PC-9 (cell line): Measurements from ENCODE around the gene VENTX. TPM values are rescaled to one million over a fixed set of nuclear protein-coding genes. Genes with fewer than 3 reads are reported as not detected.
A peak's percentile ranks its signal among the peaks of the same experiment; 100 is the strongest.

ENCODE experiments used
- BruUV-seq: library from RNA; stranded (reverse); fragments of 400-500 nt; replicated peaks from 2 replicates; lab custom pipeline; 2021; lab: Mats Ljungman, UMichigan
- CTCF ChIA-PET: fragments of 300-600 bp; sonication (Branson Sonifier 250); formaldehyde crosslinking; loops from one replicate; lab custom pipeline; 2022; ENCODE audit warnings: antibody characterized with exemption; lab: Charles Lee
- POLR2A ChIA-PET: fragments of 300-600 bp; sonication (Branson Sonifier 250); formaldehyde crosslinking; loops from one replicate; lab custom pipeline; 2022; ENCODE audit warnings: antibody characterized with exemption; ENCODE audit not compliant: unreplicated experiment; lab: Charles Lee
- DNase-seq, 2 experiments: peaks; one replicate each; pipeline versions ENCODE4 v3.0.0 to v3.0.0-alpha.2; 2015 to 2022; ENCODE audit warnings: mixed read lengths in 1 of 2
- H2AFZ ChIP-seq: fragments of 200-600 bp; sonication (generic); 2 replicates; pipeline ENCODE4 v1.8.1; 2017; ENCODE audit warnings: antibody characterized with exemption
- H3F3A ChIP-seq: fragments of 200-600 bp; sonication (generic); 2 replicates; pipeline ENCODE4 v1.8.1; 2017; ENCODE audit warnings: antibody characterized with exemption, mild to moderate bottlenecking, low read depth; ENCODE audit not compliant: insufficient read depth
- H3K27ac ChIP-seq: fragments of 200-600 bp; sonication (generic); 2 replicates; pipeline ENCODE4 v1.6.1; 2016; ENCODE audit warnings: mixed run types
- H3K27me3 ChIP-seq: fragments of 200-600 bp; sonication (generic); 2 replicates; pipeline ENCODE4 v1.6.1; 2016; ENCODE audit warnings: low read depth, mixed run types; ENCODE audit not compliant: insufficient read depth
- H3K36me3 ChIP-seq: fragments of 200-600 bp; sonication (generic); 2 replicates; pipeline ENCODE4 v1.6.1; 2016; ENCODE audit warnings: low read depth, mixed run types
- H3K4me1 ChIP-seq: fragments of 200-600 bp; sonication (generic); replicated peaks from 2 replicates; pipeline ENCODE4 v1.6.1; 2016; ENCODE audit warnings: mixed run types; ENCODE audit not compliant: insufficient read depth
- H3K4me2 ChIP-seq: fragments of 200-600 bp; sonication (generic); 2 replicates; pipeline ENCODE4 v1.6.1; 2017; ENCODE audit warnings: mixed run types
- H3K4me3 ChIP-seq: fragments of 200-600 bp; sonication (generic); 2 replicates; pipeline ENCODE4 v1.6.1; 2016; ENCODE audit warnings: mixed run types
- H3K79me2 ChIP-seq: fragments of 200-600 bp; sonication (generic); 2 replicates; pipeline ENCODE4 v1.6.1; 2017; ENCODE audit warnings: low read depth, mixed run types
- H3K9me2 ChIP-seq: fragments of 200-600 bp; sonication (generic); 2 replicates; pipeline ENCODE4 v1.8.1; 2017; ENCODE audit warnings: mild to moderate bottlenecking; ENCODE audit not compliant: insufficient read depth
- H3K9me3 ChIP-seq: fragments of 200-600 bp; sonication (generic); 2 replicates; pipeline ENCODE4 v1.8.1; 2016; ENCODE audit warnings: low read depth; ENCODE audit not compliant: insufficient read depth
- H4K20me1 ChIP-seq: fragments of 200-600 bp; sonication (generic); 2 replicates; pipeline ENCODE4 v1.8.1; 2017; ENCODE audit not compliant: insufficient read depth
- CTCF ChIP-seq: fragments of 200-600 bp; sonication (generic); conservative IDR thresholded peaks from 2 replicates; pipeline ENCODE4 v1.6.1; 2017; ENCODE audit warnings: mixed run types, antibody characterized with exemption, mild to moderate bottlenecking, moderate library complexity
- EZH2 ChIP-seq: fragments of 200-600 bp; sonication (generic); IDR thresholded peaks from 2 replicates; pipeline ENCODE4 v1.8.0; 2017; ENCODE audit warnings: antibody characterized with exemption, low read depth
- intact Hi-C: fragments of 100-400 bp; cut with micrococcal nuclease; formaldehyde crosslinking; loops from one replicate; pipeline ENCODE4 v1.10.0; 2022; ENCODE audit not compliant: unreplicated experiment
- total RNA-seq: library from RNA; stranded (reverse); gene quantifications from 2 replicates; pipeline ENCODE4 v1.2.3, GENCODE V29; 2021

VENTX gene
- total RNA-seq, 1 experiment from 2014 or later = not detected

DNA sequence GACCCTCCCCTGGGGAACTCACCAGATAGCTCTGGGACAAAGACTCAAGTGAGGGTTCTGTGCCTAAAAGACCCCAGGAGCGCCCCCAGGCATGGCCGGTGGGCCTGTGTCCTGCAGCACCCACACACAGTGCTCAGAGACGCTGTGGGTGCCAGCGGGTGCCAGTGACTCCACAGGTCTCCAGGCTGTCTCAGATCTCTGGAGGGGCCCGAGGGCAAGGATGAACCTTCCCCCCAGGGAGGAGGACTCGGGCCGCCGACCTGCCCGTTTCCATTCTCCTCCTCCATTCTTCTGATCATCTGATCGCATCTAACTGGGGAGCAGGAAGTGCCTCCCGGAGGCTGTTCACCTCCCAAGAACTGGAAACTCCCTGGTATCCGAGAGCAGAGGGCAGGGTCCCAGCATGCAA lies 38.0 kb downstream of the VENTX start:
- intact Hi-C loops = no loop called here
- Histone ChIP-seq H3K27me3 (no peaks in the 10 kb centered on the region), H3K9me3 (no peaks in the 10 kb centered on the region), H3K36me3 (no peaks in the 10 kb centered on the region), H4K20me1 (no peaks in the 10 kb centered on the region), H3K27ac (peak overlapping the region; percentile 89), H2AFZ (no peak overlapping the region), H3K79me2 (0 out of 2 replicates have a peak, but pooled peaks cover 5% of the 10 kb centered on the region), H3K4me3 (peak overlapping the region; percentile 58), H3K4me2 (peak overlapping the region; percentile 89), H3K4me1 (peaks cover 45% of the 10 kb centered on the region), H3F3A (peaks cover 33% of the 10 kb centered on the region), H3K9me2 (no peaks in the 10 kb centered on the region)
- ChIA-PET CTCF (no interaction called here), POLR2A (no interaction called here)
- no peak; the same call in 1 of the 2 replicates for TF ChIP-seq CTCF
- TF ChIP-seq EZH2 = no peak
- peak; percentile 41 to 65 for DNase-seq
- BruUV-seq = TSS peak; percentile 87

GRCh38 chr10:133276100-133276434 lies 38.4 kb downstream of the VENTX start:
- Histone ChIP-seq H2AFZ (no peak overlapping the region), H3K79me2 (0 out of 2 replicates have a peak, but pooled peaks cover 5% of the 10 kb centered on the region), H4K20me1 (no peaks in the 10 kb centered on the region), H3K27ac (peak overlapping the region; percentile 89), H3K9me2 (no peaks in the 10 kb centered on the region), H3K9me3 (no peaks in the 10 kb centered on the region), H3F3A (peaks cover 33% of the 10 kb centered on the region), H3K4me2 (peak overlapping the region; percentile 89), H3K27me3 (no peaks in the 10 kb centered on the region), H3K36me3 (no peaks in the 10 kb centered on the region), H3K4me1 (peaks cover 45% of the 10 kb centered on the region), H3K4me3 (peak overlapping the region; percentile 58)
- no peak for DNase-seq
- POLR2A ChIA-PET = no interaction called here
- CTCF ChIA-PET = no interaction called here
- no TSS peak for BruUV-seq
- TF ChIP-seq CTCF = no peak
- TF ChIP-seq EZH2 = no peak
- intact Hi-C loops = no loop called here

GRCh38 chr10:133276435-133277201 lies 39.0 kb downstream of the VENTX start, which contains the start of gene ADAM8:
Gene ADAM8, minus strand, starts transcription at chr10:133276868. Its CDS starts 51 bp downstream, at chr10:133276817.
- no peaks in the 10 kb centered on the region for H3K9me3 ChIP-seq
- ChIA-PET POLR2A (no interaction called here), CTCF (no interaction called here)
- no peaks in the 10 kb centered on the region for H4K20me1 ChIP-seq
- H3K4me3 ChIP-seq = peak within 1 kb of the TSS; percentile 58
- no TSS peak for BruUV-seq
- no peaks in the 10 kb centered on the region for H3K27me3 ChIP-seq
- H3K9me2 ChIP-seq = no peaks in the 10 kb centered on the region
- intact Hi-C loops = no loop called here
- H3K79me2 ChIP-seq = 0 out of 2 replicates have a peak, but pooled peaks cover 5% of the 10 kb centered on the region
- no peaks in the 10 kb centered on the region for H3K36me3 ChIP-seq
- peak within 1 kb of the TSS; percentile 89 for H3K27ac ChIP-seq
- TF ChIP-seq CTCF = no peak
- TF ChIP-seq EZH2 = no peak
- H3K4me1 ChIP-seq = peaks cover 49% of the 10 kb centered on the region
- H3F3A ChIP-seq = peaks cover 33% of the 10 kb centered on the region
- no peak within 1 kb of the TSS for H2AFZ ChIP-seq
- H3K4me2 ChIP-seq = peak within 1 kb of the TSS; percentile 89
- peak; percentile 36 to 70 for DNase-seq
